Stomach smooth muscle (tissue), 2 donors: ENCODE results near the gene KIAA1549.
"Not testable (repeated sequence)": the region's sequence is repeated elsewhere in the genome, so short reads cannot be mapped to it uniquely, and the experiment has no call there.

Source experiments
- H3K27ac ChIP-seq: one replicate; pipeline ENCODE4 v1.7.0; 2013; ENCODE audit warnings: mild to moderate bottlenecking, low read length, inconsistent platforms
- H3K27me3 ChIP-seq, 2 donors: one replicate each; pipeline ENCODE4 v1.7.0; 2013; ENCODE audit warnings: low read length in 2 of 2; ENCODE audit not compliant: insufficient read depth in 2 of 2, control insufficient read depth in 1 of 2
- H3K36me3 ChIP-seq, 2 donors: one replicate each; pipeline ENCODE4 v1.7.0; 2013; ENCODE audit warnings: low read length in 2 of 2; ENCODE audit not compliant: control insufficient read depth in 2 of 2, insufficient read depth in 2 of 2
- H3K4me1 ChIP-seq: one replicate; pipeline ENCODE4 v1.7.0; 2013; ENCODE audit warnings: low read length; ENCODE audit not compliant: control insufficient read depth, insufficient read depth
- H3K4me3 ChIP-seq, 2 donors: one replicate each; pipeline ENCODE4 v1.7.0; 2013; ENCODE audit warnings: low read length in 2 of 2
- H3K9ac ChIP-seq, 2 donors: one replicate each; pipeline ENCODE4 v1.7.0; 2013; ENCODE audit warnings: low read length in 2 of 2, mild to moderate bottlenecking in 1 of 2
- H3K9me3 ChIP-seq, 2 donors: one replicate each; pipeline ENCODE4 v1.7.0; 2013; ENCODE audit warnings: low read length in 2 of 2; ENCODE audit not compliant: control insufficient read depth in 2 of 2
- donor health status: healthy.
- donor health status: Pancreatic carcinoma.

KIAA1549 gene

DNA sequence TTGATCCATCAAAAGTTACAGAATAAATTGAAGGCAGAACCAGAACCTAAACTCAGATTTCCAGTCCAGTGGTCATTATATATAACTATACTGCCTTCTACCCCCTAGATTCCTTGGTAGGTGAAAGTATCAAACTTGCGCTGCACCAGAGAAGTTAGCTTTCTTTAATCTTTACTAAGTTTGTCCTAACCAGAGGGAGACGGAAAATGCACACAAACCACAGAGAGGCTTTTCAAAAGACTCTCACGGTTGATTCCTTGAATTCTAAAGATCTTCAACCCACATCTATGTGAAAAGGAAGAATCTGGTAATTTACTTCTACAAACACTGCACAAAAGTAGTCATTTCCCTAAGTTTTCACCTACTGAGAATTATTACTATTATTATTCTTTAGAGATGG lies 18.2 kb upstream of the KIAA1549 start:
- H3K4me1 ChIP-seq, result no peaks in the 10 kb centered on the region
- no peaks in the 10 kb centered on the region for H3K36me3 ChIP-seq
- no peaks in the 10 kb centered on the region for H3K9me3 ChIP-seq
- no peak overlapping the region for H3K27ac ChIP-seq
- no peaks in the 10 kb centered on the region for H3K27me3 ChIP-seq
- H3K4me3 ChIP-seq, result no peak overlapping the region
- no peak overlapping the region for H3K9ac ChIP-seq

DNA sequence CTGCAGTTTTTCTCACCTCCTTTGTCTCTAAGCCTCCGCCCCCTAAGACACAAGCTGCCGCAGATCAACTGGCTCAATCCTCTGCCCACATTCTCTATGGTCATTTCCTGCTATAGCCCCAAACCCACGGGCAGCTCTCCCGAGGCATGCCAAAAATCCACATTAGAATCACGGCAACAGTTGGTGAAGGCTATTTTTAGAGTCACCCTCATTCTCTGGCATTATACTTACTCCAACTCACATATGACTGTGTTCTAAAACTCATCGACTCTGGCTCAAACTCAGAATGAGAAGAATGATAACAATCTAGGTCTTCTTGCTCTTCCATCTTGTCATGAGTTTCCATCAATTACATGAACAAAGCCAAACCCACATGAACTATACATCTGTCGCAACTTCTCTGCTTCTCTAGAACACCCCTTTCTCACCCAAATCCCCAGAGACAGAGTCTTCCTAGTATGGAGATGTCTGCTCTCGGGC lies 10.9 kb upstream of the KIAA1549 start:
- H3K27me3 ChIP-seq, result no peaks in the 10 kb centered on the region
- no peaks in the 10 kb centered on the region for H3K4me1 ChIP-seq
- no peaks in the 10 kb centered on the region for H3K36me3 ChIP-seq
- no peak overlapping the region for H3K4me3 ChIP-seq
- H3K9me3 ChIP-seq, result no peaks in the 10 kb centered on the region
- no peak overlapping the region for H3K27ac ChIP-seq
- H3K9ac ChIP-seq, result no peak overlapping the region

DNA sequence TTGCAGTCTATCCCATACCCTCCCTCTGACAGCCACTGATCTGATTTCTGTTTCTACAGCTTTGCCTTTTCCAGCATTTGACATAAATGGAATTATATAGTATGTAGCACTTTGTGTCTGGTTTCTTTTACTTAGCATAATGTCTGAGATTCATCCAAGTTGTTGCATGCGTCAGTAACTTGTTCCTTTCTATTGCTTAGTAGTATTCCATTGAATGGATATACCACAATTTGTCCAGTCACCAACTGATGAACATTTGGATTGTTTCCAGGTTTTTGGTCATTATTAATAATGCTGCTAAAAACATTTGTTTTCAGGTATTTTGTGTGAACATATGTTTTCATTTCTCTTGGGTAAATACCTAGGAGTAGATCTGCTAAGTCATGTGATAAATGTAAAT lies 6.5 kb upstream of the KIAA1549 start:
- Histone ChIP-seq H3K9ac (no peak overlapping the region), H3K4me1 (no peaks in the 10 kb centered on the region), H3K9me3 (no peaks in the 10 kb centered on the region), H3K27ac (no peak overlapping the region), H3K36me3 (no peaks in the 10 kb centered on the region), H3K27me3 (no peaks in the 10 kb centered on the region), H3K4me3 (no peak overlapping the region)

DNA sequence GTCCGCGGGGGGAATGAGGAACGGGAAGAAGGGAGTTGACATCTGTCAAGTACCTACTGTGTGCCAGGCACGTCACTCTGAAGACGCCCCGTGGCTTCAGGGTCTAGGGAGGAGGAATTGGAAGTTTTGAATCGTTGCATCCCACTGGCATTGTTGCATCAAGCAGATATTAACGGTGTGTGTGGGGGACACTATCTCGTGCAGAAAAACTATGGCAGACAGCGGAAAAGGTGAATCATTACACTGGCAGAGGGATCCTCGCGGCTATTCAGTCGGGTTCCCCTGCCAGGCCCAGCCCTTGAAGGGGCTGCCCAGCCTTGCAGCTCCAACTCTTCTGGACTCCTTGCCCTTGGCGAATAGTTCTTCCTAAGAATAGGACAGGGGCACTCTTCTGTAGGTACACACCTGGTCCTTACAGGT lies 1.0 kb upstream of the KIAA1549 start:
- H3K4me1 ChIP-seq, result peaks cover 20% of the 10 kb centered on the region
- no peak overlapping the region for H3K27ac ChIP-seq
- H3K27me3 ChIP-seq, result no peaks in the 10 kb centered on the region
- peak overlapping the region; percentile 16 to 42 for H3K9ac ChIP-seq
- peak overlapping the region; percentile 64 to 75 for H3K4me3 ChIP-seq
- H3K36me3 ChIP-seq, result no peaks in the 10 kb centered on the region
- no peaks in the 10 kb centered on the region for H3K9me3 ChIP-seq

DNA sequence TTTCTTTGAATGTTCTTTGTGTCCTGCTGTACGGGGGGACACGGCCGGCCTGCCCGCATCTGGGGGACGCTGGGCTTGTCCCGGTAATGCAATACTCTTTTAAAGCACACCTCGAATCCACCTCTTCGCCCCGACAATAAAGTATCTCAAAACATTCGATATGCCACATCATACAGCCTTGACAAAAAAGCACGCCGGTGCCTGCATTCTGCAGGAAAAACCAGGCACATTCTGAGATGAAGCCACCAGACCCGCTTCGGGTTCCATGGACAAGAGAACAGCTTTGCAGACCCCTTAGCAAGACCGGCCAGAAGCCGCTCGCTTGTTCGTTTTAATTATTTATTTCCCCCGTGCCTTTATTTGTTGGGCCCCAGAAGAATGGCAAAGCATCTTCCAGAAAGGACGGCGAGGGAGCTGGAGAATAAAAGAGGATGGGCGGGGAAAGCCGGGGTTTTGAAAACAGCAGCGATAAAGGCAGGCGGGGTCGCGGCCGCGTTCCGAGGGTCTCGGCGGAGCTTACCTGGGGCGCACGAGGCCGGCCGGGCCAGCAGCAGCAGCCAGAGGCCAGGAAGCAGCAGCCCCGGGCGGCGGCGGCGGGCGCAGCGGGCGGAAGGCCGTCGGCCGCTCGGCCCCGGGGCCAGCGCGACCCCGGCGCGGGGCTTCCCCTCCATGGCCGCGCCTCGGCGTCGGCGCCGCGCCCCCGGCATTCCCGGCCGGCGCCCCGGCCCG lies 462 bp downstream of the KIAA1549 start:
- H3K36me3 ChIP-seq, result no peaks in the 10 kb centered on the region
- no peak overlapping the region for H3K27ac ChIP-seq
- no peaks in the 10 kb centered on the region for H3K27me3 ChIP-seq
- peak overlapping the region; percentile 29 to 64 for H3K9ac ChIP-seq
- no peaks in the 10 kb centered on the region for H3K9me3 ChIP-seq
- peaks cover 20% of the 10 kb centered on the region for H3K4me1 ChIP-seq
- peak overlapping the region; percentile 73 to 76 for H3K4me3 ChIP-seq

DNA sequence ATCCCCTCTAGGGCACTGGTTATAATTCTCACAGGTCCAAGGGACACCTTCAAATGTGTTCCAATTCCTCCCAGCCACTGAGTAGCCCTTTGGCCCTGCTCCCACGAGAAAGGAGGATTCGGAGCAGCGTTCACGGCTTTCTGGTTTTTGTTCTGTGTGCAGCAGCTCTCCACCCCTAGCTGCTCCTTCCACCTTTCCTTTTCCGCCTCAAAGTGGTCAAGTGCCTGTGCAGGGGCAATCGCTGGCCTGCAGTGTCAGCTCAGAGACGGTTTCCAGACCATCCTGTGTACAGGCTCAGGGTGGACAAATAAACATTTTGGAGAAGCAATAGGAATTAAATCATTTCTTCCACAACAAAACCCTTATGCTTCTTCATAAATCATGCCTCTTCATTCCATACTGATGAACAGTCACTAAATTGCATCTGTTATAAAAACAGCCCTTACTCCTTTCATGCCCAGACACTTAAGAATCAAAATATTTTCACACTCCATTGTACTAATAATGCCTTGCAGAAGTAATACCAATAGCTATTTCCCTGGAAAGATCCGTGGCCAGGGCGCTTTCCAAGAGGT lies 1.1 kb downstream of the KIAA1549 start:
- Histone ChIP-seq H3K36me3 (no peaks in the 10 kb centered on the region), H3K27me3 (no peaks in the 10 kb centered on the region), H3K4me3 (peak overlapping the region; percentile 73 to 76), H3K9me3 (no peaks in the 10 kb centered on the region), H3K4me1 (peaks cover 20% of the 10 kb centered on the region), H3K9ac (no peak overlapping the region), H3K27ac (no peak overlapping the region)

DNA sequence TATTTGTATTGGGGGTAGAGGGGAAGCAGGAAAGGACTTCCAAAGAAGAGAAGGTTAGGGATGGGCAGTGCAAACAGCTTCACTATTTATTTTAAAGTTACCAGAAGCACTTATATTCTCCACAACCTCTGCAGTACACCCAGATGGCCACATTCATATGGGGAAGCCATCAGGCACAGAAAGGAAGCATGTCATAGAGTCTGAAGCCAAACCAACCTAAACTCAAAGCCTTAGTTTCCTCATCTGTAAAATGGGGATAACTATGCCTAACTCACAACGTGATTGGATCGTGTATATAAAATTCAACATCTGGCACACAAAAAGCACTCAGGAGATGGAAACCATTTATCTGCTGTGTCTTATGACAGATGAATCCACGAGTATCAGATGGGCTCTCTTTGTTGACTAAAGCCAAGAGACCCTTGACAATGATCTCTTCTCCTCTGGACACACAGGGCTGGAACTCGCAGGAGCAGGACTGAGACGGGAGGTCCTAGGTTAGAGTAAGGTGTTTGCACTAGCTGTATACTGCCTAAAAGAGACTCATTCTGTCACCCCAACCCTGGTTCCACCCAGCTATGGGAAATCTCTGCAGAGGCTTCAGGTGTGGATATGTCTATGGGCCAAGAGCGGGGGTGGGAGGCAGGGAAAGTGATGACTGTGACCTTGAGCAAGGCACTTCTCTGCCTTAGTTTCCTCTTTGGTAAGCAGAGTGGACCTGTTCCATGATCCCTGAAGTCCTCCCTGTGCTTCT lies 1.8 kb downstream of the KIAA1549 start:
- no peaks in the 10 kb centered on the region for H3K27me3 ChIP-seq
- no peak overlapping the region for H3K9ac ChIP-seq
- peak overlapping the region in 1 of 2 donors; percentile 76 for H3K4me3 ChIP-seq

DNA sequence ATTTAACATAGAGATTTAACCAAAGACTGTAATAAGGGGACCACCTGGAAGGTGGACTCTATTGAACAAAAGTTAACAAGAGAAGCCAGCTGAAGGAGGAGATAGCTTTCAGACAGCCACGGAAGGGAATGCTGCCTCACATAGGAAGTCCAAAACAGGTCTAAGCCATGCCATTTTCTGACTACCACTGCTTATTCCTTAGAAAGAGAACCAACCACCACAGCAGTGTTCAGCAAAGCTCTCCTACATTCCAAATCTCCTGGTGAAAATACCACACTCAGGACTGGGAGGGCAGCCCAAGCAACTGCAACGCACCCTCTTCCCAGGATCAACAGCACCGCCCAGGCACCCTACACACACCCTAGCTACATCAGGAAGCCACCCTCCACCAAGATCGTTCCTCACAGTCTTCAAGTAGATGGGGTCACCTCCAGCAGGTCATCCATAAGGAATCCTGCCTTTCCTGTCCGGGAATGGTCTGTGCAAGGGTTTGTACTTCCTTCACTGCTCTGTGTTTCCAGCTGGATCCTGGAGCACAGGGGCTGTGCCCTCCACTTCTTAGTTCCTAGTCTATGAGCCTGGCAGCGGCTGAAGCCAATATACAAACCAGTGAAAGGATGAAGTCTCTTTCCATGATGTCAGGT lies 2.5 kb downstream of the KIAA1549 start:
- no peaks in the 10 kb centered on the region for H3K9me3 ChIP-seq
- H3K4me3 ChIP-seq, result no peak overlapping the region
- no peak overlapping the region for H3K27ac ChIP-seq

More for the DNA sequence above, 1.8 kb downstream of the KIAA1549 start:
- H3K36me3 ChIP-seq, result no peaks in the 10 kb centered on the region
- peaks cover 20% of the 10 kb centered on the region for H3K4me1 ChIP-seq
- no peak overlapping the region for H3K27ac ChIP-seq
- no peaks in the 10 kb centered on the region for H3K9me3 ChIP-seq

DNA sequence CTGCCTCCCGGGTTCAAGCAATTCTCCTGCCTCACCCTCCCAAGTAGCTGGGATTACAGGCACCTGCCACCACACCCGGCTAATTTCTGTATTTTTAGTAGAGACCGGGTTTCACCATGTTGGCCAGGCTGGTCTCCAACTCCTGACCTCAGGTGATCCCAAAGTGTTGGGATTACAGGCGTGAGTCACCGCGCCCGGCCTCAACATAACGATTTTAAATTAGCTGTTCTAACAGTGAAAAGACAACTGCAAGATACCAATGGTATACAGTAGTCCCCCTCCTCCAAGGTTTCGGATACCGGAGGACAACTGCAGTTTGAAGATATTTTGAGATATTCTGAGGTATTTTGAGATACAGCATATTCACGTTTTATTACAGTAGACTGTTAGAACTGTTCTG lies 5.0 kb downstream of the KIAA1549 start:
- H3K9me3 ChIP-seq, H3K27me3 ChIP-seq, H3K9ac ChIP-seq, H3K4me3 ChIP-seq, H3K27ac ChIP-seq, H3K36me3 ChIP-seq: not testable (repeated sequence)
- H3K4me1 ChIP-seq, result peaks cover 13% of the 10 kb centered on the region

More for the DNA sequence above, 2.5 kb downstream of the KIAA1549 start:
- H3K27me3 ChIP-seq, result no peaks in the 10 kb centered on the region
- no peak overlapping the region for H3K9ac ChIP-seq
- no peaks in the 10 kb centered on the region for H3K36me3 ChIP-seq
- peaks cover 20% of the 10 kb centered on the region for H3K4me1 ChIP-seq

DNA sequence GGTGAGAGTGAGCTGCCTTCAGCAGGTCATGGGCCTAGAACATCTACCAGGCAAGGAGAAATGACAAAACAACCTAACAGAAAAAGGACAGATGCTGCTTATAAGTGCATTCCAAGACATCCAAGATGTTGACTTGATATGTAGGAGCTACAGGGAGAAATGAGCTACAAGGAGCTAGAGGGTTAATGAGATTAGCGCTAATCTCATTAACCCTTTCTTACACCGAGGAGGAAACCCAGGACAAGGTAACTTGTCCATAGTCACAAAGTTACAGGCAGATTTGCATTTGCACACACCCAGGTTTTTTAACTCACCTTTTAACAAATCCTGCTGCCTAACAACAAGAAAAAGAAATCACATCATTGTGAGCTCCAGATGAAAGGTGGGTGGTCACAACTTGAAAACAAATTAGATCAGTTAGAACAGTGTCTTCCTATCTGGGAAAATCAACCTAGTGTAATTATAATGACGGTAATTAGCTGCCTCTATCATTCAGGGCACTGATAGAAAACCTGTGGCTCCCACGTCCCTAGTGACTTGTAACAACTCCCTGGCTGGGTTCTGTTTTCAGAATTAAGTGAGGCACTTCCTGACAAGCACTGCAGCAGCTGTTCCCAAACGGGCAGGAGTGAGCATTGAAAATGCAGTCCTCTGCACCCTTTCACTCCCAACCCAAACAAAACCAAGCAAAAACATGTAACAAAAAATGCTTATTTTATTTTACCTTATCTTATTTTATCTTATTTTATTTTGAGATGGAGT lies 5.7 kb downstream of the KIAA1549 start:
- Histone ChIP-seq H3K4me3 (no peak overlapping the region), H3K9ac (no peak overlapping the region), H3K4me1 (peaks cover 9% of the 10 kb centered on the region), H3K27me3 (no peaks in the 10 kb centered on the region), H3K27ac (no peak overlapping the region), H3K36me3 (no peaks in the 10 kb centered on the region), H3K9me3 (no peaks in the 10 kb centered on the region)
